ENCODE results near the gene IL17REL.
"Not testable (repeated sequence)": the region's sequence is repeated elsewhere in the genome, so short reads cannot be mapped to it uniquely, and the experiment has no call there.

Gene IL17REL

DNA sequence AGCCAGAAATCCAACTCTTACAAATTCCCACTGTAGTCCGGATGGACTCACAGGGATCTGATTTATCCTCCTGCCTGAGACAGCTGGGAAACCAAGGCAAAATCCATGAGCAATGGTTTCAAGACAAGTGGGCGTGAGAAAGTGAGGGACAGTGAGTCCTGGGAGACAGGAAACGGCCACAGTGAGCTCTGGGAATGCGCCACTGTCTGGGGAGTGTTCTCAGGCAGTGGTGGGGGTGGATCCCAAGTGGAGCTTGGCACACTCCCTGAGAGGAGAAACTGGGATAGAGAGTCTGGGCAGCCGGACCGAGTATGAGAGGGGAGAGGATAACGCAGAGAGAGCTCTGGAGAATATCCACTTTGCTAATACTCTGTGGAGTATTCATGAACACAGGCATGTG, 9.8 kb downstream of the IL17REL start:
- no peak for DNase-seq (ENCODE audit: low read depth)

DNA sequence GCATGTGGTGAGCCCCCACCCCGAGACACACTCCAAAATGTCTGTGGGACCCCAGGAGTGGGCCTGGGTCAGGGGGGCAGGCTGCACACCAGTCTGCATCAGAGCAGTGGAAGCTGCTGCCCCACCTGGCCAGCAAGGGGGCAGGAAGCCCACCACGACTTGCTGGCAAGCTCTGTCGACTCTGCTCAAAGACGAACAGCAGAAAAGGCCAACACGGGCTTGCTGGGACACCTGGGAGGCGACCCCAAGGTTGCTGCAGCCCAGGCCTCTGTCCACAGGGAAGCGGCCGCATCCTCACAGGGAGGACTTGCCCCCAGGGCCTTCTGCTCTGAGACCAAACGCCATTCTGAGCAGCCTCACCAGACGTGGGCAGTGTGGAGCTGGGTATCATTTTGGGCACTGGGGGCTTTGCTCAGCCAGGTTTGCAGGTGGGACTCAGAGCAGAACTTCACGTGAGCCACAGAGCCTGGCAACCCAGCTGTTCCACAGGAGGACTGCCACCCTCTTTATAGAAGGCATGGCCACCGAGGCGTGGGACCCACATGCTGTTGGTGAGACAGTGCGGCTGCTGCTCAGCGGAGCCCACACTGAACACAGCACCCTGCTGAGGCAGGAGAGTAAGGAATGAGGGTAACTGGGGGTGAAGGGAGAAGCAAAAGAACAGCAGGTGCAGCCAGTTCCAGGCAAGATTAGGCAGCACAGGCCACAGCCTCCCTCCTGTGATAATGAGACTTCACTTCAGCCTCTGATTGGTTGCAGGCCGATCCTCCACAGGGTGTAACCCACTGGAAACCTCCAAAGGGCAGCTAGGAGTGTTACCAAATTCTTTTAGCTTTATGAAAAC, 11.0 kb downstream of the IL17REL start:
- no peak for DNase-seq (ENCODE audit: low read depth)

DNA sequence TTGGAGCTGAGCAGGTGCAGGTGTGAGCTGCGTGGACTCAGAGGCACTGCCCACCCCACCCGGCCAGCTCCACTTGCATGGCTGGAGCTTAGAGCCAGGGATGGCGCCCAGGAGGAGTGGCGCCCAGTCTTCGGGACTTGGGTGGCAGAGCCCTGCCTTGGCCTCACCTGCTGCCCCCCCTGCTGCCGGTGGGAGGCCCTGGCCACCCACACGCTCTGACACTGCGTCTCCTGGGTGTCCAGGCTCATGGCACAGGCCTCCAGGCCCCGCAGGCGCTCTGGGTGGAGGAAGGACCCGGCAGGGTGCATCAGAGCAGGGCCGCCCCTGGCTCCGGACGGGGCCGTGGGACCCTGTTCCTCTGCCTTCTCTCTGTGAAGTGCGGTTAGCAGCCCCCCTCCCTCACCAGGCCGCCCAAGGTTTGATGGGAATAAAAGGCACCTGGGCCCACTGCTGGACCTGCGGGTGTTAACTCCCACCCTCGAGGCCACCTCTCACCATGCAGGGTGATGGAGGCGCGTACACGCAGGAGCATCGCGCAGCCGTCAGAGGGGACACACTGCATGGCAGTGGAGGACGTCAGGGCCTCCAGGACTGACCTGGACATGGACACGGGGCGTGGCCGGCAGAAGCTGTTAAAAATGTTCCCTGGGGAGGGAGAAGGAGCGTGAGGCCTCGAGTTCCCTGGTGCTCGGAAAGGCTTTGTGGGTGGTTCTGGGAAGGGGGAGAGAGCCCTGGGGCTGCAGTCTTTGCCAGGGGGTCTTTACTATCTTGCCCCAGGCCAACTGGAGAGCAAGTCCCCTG, 11.8 kb downstream of the IL17REL start:
- DNase-seq (ENCODE audit: low read depth), result no peak

DNA sequence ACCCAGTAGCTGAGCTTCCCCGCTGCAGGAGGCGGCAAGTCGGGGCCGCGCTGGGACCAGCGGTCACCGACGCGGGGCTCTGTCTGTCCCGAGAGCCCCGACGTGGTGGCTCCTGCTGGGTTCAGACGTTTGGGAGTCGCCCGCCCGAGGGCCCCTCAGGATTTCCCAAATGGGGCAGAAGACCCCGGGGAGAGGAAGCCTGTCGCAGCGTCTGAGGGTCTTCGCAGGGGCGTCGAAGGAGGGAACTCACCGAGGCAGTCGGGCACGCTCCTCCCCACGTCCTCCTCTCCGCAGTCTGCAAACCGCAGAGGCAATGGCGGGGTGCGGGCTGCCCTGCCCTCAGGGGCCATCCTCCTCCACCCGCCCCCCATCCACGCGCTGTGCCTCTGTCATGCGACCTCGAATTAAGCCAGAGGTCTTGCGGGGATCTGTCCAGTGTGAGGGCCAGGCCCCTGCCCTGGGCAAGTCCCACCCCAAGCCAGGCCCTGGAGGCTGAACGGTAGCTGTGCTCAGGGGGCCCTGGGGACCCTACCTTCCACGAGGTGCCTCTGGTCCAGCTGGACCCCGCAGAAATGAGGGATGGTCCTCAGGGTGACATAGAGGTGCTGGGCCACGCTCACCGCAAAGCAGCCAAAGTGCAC, 12.5 kb downstream of the IL17REL start:
- no peak for DNase-seq (ENCODE audit: low read depth)

DNA sequence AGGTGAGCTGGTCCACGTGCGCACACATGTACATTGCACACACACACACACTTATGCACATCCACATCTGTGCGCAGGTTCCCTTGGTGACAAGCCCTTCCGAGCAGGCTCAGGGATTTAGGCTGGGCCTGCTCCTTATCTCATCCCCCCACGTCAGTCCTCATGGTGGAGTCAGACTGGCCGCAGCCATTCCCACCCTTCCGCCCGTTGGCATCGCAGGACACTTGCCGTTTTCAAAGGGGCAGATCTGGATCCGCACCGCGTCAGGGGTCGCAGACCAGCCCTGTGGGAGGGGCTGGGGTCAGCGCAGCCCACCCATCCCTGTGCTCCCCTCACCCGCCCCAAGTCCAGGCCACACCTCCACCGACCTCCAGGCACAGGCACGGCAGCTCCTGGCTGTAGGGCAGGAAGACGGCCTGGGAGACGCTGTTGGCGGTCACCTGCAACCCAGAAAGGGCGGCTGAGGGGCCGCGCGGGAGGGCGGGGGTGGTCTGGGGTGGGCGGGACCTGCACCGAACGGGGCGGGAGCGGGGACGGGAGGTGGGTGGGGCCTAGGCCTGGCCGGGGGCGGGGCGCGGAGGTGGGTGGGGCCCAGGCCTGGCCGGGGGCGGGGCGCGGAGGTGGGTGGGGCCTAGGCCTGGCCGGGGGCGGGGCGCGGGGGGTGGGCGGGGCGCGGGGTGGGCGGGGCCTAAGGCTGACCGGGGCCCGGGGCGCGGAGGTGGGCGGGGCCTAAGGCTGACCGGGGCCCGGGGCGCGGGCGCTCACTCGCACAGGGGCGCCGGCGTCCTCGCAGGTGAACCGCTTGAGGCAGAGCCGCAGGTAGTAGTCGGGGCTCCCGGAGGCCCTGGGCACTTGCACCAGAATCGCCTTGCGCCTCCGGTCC, 13.3 kb downstream of the IL17REL start:
- DNase-seq (ENCODE audit: low read depth), result peak; percentile 41

DNA sequence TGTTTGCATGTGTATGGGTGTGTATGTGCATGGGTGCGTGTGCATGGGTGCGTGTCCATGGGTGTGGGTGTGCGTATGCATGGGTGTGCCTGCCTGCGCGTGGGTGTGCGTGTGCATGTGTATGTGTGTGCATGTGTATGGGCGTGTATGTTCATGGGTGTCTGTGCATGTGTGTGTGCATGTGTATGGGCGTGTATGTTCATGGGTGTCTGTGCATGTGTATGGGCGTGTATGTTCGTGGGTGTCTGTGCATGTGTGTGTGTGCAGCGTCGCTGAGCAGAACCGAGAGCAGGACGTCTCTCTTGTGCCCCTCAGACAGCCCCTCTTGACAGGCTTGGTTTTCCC, 13.9 kb downstream of the IL17REL start:
- no peak for DNase-seq (ENCODE audit: low read depth)

DNA sequence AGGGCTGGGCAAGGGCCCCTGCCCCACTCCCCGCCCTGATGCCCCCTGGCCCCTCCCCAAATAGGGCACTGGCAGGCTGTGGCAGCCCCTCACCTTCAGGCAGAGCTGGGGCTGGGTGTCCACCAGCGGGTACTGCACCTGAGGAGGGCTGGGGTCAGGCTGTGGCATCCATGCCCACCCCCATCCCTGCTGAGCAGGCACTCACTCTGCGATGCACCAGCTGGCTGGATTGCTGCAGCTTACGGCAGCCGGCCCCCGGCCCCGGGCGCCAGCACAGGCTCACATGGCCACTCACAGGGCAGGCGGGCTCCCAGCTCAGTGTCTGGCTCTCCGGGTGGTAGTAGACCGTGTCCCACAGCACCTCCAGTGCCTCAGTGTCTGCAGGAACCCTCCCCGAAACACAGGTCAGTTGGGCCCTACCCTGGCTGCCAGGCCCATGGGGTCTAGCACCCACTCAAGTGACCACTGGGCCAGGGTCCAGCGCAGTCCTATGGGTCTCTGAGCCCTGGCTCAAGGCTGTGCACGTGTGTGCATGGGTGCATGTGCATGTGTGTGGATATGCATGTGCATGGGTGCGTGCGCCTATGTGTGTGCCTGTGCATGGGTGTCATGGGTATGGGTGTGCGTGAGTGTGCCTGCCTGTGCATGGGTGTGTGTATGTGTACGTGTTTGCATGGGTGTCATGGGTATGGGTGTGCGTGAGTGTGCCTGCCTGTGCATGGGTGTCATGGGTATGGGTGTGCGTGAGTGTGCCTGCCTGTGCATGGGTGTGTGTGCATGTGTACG, 14.4 kb downstream of the IL17REL start:
- DNase-seq (ENCODE audit: low read depth), result no peak

DNA sequence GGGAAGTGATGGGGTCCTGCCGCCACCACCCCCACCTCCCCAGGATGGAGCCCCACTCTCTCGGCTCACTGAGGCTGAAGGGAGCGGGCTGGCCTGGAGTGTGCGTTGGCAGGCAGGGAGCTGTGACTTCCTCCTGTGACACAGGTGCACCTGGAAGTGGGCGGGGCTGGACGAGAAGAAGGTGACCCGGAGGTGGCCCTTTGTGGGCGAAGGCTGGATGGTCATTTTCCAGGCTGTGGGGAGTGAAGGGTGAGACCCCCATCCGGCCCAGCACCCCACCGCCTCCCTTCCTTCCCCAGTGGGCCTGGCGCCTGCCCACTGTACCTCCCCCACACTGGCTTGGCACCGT, 15.3 kb downstream of the IL17REL start:
- no peak for DNase-seq (ENCODE audit: low read depth)

DNA sequence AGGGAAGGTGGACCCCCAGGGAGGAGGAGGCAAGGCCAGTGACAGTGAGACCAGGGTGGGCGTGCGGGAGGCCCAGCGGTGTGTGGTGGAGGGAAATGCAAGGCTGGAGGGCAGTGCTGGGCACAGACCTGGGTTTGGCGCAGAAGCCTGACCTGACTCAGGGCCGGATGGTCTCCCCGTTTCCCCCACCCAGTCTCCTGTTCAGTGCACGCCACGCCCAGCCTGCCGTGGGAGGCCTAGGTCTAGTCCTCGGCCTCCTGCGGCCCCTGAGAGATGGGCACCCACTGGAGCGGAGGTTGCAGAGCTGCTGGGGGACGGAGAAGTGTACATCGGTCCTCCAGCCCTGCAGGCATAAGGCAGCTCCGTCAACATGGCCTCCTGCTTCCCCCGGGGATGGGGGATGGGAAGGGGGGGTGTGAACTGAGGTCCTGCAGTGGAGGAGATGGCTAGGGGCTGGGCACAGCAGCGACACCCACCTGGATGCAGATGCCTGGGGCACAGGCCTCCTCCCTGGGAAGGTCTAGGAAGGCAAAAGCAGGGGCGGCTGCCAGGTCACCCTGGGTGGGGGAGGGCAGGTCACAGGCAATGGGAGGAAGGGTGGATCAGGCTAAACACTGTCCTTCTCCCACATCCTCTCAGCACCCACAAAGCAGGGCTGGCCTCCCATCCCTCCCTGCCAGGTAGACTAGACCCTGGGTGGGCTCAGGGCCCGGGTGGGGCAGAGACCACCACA, 15.9 kb downstream of the IL17REL start:
- DNase-seq (ENCODE audit: low read depth), result no peak

DNA sequence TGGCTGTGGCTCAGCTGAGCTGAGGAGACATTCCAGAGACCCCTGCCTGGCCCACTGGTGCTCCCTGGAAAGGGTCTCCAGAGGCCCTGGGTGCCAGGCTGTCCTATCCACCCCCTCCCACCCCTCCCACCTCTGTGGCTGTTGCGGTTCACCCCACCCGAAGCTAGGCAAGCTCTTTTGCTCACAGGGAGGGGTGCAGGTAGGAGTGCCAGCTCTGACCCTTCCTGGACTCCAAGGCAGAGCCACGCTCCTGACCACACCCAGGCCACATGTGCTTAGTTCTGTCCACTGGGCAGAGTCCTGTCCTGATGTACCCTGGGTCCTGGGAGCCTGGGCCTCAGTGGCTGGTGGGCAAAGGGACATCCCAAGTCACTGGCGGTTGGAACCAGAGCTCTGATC, 16.4 kb downstream of the IL17REL start:
- DNase-seq (ENCODE audit: low read depth), result no peak

DNA sequence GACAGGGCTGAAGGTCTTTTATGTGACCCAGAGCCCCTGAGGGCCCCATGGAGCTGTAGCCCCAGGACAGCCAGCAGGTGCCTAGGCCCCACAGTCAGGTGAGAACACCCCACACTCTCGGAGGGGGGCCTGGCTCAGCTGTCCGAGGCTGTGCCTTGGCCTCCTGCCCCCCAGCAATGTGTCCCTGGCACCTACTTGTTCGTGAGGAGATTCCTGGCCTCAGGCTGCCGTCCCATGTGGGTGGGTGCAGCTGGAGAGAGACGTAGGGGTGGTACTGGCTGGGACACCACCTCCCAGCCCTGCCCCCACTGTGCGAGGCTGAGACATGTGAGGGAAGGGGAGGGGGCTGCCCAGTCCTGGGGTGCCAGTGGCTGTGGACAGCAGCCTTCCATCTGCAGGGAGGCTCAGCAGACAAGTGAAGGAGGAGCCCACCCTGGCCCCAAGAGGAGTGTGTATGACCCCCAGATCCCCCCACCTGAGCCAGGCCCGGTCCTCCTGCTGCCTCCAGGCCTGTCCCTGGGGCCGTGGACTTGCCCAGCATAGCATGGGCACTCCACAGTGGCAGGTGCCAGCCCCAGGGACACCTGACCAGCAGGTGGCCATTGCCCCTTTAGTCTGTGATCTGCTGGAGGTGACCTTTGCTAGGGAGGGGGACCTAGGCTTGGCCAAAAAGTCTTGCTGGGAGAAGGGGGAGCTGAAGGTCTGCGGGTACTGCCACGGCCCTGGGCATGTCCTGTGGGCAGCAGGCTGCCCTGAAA, 17.0 kb downstream of the IL17REL start:
- DNase-seq (ENCODE audit: low read depth), result no peak

DNA sequence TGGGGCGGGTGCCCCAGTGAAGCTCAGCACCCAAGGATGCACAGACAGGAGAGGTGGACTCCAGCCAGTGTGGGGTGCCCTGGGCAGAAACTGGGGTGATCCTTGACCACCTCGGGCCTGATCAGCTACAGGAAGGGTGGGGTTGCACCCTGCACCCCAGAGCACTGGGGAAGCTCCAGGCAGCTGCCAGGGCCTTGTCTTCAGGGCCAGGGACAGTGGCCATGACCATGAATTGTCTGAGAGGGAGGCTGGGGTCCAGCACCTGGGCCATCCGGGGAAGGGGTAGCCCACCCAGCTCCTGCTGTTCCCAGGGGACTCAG, 17.6 kb downstream of the IL17REL start:
- no peak for DNase-seq (ENCODE audit: low read depth)

DNA sequence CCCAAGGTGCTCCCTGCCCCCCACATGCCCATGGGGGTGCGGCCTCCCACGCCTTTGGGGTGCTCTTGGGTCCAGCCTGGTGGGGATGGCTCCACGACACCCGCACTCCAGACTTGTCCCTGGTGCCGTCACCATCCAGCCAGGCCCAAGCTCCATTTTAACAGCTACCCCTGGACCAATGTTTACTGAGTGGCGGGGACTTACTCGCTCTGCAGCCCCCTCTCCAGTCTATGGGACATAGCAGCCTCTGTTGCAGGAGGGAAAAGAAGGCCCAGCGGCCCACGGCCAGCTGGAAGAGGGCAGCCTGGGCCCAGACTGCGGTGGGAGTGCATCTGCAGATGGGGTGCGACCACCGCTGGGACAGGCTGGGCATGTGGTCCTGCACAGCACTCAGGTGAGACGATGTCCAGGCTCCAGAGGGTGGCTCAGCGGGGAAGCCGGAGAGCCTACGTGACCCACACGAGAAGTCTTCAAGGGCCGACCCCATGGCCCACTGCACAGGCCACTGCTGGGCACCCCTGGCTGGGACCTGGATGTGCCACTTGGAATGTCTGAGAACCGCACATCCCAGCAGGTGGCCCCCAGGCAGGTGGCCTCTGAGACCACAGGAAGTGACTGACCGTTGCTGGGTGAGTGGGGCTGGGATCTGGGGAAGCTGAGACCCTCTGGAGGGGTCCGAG, 18.1 kb downstream of the IL17REL start:
- DNase-seq (ENCODE audit: low read depth), result no peak

DNA sequence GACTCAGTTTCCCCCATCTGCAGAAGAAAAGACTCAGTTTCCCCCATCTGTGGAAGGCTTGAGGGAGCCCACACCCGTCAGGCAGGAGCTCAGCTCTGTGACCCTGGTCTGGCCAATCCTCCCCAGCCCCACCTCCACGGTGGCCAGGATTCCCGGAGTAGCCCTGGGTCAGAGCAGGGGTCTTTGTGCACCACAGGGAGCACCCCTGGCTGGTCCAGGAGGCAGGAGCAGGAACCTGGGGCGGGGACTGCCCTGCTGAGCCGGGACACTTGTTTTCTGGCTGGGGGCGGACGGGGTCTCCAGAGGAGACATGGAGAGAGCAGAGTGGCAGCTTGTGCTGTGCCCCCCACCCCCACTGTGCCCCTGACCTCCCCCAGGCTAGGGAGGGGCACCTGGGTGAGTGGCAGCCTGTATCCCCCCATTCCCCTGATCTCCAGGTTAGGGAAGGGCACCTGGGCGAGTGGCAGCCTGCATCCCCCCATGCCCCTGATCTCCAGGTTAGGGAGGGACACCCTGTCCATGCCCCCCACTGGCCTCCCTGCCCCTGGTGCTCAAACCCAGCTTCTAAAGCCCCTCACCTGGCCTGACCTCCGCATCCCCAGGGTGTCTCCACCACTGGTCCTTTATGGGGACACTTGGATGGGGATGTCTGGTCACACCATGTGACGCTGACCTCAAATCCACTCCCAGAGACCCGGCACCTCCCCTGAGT, 18.8 kb downstream of the IL17REL start:
- DNase-seq (ENCODE audit: low read depth), result no peak

DNA sequence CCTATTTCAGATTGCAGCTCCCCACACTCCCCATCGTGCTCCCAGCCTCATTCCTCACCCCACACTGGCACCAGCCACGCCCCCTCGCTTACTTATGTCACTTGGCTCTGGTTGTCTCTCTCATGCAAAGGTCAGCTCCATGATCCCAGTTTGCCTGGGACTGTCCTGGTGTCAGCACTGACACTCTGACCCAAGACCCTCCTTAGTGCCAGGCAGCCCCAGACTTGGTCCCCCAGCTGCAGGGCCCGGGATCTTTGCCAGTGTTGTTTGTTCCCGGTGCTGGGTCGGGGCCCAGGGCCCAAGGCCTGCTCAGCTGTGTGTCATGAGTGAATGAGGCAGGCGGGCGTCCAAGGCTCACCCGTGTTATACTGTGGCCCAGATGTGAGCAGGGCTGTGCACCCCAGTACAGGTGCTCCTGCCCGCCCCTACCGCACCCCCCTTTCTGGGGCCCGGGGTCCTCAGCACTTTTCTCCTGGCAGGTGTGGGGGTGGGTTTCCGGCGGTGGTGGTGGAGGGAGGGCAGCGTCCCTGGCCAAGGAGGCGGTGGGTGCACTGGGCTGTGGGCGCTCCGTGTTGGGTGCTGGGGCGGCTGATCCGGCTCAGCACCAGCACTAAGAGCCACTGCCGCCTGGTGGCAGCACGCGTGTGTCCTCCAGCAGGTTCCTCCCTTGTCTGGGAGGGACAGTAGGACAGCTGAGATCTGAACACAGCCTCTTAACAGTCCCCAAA, 19.5 kb downstream of the IL17REL start:
- no peak for DNase-seq (ENCODE audit: low read depth)

DNA sequence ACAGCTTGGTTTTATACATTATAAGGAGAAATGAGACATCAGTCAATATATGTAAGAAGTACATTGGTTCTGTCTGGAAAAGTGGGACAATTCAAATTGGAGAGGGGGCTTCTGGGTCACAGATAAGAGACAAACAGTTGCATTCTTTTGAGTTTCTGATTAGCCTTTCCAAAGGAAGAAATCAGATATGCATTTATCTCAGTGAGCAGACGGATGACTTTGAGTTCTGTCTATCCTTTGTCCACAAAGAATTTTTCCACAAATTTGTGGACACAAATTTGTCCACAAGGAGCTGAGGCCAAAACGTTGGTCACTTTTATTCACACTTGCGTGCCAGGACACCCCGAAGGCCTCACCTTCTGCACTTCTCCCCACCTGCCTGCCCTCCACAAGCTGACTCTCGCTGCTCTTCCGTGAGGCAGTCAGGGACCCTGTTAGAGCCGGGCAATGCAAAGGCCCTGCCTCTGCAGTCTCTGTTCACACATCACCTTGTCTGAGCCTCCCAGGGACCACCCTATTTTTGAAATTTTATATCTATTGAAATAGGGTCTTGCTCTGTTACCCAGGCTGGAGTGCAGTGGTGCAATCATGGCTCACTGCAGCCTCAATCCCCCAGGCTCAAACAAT, 20.5 kb downstream of the IL17REL start:
- no peak for DNase-seq (ENCODE audit: low read depth)

DNA sequence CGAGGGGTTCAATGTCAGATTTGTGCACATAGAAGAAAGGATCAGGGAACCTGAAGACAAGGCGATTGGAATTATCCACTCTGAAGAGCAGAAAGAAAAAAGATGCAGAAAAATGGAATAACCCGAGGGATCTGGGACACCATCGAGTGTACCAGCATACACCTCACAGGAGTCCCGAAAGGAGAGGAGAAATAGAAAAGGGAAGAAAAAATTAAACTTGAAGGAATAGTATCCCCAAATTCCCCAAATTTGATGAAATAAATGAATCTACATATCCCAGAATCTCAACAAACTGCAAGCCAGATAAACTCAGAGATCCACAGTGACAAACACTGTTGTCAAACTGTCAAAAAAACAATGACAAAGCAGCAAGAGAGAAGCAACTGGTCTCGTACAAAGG, 21.4 kb downstream of the IL17REL start:
- DNase-seq (ENCODE audit: low read depth), result no peak

DNA sequence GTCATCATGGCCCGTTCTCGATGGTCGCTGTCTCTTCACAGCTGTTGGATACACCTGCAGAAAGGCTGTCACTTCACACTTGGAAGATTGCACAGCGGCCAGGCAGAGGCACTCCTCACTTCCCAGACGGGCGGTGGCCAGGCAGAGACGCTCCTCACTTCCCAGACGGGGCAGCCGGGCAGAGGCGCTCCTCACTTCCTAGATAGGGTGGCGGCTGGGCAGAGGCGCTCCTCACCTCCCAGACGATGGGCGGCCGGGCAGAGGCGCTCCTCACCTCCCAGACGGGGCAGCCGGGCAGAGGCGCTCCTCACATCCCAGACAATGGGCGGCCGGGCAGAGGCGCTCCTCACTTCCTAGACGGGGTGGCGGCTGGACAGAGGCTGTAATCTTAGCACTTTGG, 22.7 kb downstream of the IL17REL start:
- not testable (repeated sequence) for DNase-seq (ENCODE audit: low read depth)

Data from CMK (cell line).